ENCODE data around the gene C10orf62. TPM values are rescaled to one million over a fixed set of nuclear protein-coding genes. Genes with fewer than 3 reads are reported as not detected.

C10orf62 gene, protein sequence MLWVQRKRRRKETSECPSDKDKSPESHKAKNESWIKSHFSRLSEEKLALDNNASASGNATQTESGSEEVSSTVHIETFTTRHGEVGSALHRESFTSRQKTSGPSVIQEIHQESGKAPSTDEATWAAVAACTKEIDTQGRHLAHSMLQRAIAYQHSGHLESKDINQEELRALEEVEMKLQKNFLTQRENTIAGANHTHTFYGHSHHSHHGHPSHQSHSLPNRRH
- not detected in 2 replicates for total RNA-seq (2014; rRNA removed; shearing (Covaris generic))
- polyA plus RNA-seq (2016; fragmentation: Nextera tagmentation; extraction: Ambion mirVana): not detected in 2 replicates
- long read RNA-seq: 0 reads

- Mint-ChIP-seq H3K36me3 (ENCODE audit: low read depth) (no peaks in the 10 kb centered on the region), H3K9me3 (no peaks in the 10 kb centered on the region), H3K27ac (no peak within 1 kb of the TSS), H3K27me3 (ENCODE audit: insufficient read depth, low read depth, poor library complexity) (peaks cover 4% of the 10 kb centered on the region), H3K4me3 (no peak within 1 kb of the TSS), H3K4me1 (peaks cover 1% of the 10 kb centered on the region; the same call in 1 of the 3 replicates)
- Histone ChIP-seq H2AFZ (no peak within 1 kb of the TSS), H3K79me2 (replicated peaks; ENCODE audit: insufficient read depth) (no peaks in the 10 kb centered on the region), H4K20me1 (replicated peaks; ENCODE audit: insufficient read depth) (no peaks in the 10 kb centered on the region), H3K9me2 (ENCODE audit: insufficient read depth) (0 out of 2 replicates have a peak, but pooled peaks cover 3% of the 10 kb centered on the region), H3K27ac (ENCODE audit: low read depth) (no peak within 1 kb of the TSS), H3K27me3 (ENCODE audit: insufficient read depth) (no peaks in the 10 kb centered on the region), H3K4me3 (no peak within 1 kb of the TSS), H3K4me1 (ENCODE audit: insufficient read depth) (no peaks in the 10 kb centered on the region), H3K4me2 (no peak within 1 kb of the TSS), H3K36me3 (ENCODE audit: insufficient read depth) (no peaks in the 10 kb centered on the region), H3F3A (replicated peaks; ENCODE audit: low read depth) (no peaks in the 10 kb centered on the region)
- TF ChIP-seq EZH2phosphoT487 (IDR thresholded peaks at IDR 0.05; ENCODE audit: unreplicated experiment): no peak
- no peak for TF ChIP-seq NANOG (IDR thresholded peaks at IDR 0.05; ENCODE audit: borderline replicate concordance)
- TF ChIP-seq, protein P1, sequence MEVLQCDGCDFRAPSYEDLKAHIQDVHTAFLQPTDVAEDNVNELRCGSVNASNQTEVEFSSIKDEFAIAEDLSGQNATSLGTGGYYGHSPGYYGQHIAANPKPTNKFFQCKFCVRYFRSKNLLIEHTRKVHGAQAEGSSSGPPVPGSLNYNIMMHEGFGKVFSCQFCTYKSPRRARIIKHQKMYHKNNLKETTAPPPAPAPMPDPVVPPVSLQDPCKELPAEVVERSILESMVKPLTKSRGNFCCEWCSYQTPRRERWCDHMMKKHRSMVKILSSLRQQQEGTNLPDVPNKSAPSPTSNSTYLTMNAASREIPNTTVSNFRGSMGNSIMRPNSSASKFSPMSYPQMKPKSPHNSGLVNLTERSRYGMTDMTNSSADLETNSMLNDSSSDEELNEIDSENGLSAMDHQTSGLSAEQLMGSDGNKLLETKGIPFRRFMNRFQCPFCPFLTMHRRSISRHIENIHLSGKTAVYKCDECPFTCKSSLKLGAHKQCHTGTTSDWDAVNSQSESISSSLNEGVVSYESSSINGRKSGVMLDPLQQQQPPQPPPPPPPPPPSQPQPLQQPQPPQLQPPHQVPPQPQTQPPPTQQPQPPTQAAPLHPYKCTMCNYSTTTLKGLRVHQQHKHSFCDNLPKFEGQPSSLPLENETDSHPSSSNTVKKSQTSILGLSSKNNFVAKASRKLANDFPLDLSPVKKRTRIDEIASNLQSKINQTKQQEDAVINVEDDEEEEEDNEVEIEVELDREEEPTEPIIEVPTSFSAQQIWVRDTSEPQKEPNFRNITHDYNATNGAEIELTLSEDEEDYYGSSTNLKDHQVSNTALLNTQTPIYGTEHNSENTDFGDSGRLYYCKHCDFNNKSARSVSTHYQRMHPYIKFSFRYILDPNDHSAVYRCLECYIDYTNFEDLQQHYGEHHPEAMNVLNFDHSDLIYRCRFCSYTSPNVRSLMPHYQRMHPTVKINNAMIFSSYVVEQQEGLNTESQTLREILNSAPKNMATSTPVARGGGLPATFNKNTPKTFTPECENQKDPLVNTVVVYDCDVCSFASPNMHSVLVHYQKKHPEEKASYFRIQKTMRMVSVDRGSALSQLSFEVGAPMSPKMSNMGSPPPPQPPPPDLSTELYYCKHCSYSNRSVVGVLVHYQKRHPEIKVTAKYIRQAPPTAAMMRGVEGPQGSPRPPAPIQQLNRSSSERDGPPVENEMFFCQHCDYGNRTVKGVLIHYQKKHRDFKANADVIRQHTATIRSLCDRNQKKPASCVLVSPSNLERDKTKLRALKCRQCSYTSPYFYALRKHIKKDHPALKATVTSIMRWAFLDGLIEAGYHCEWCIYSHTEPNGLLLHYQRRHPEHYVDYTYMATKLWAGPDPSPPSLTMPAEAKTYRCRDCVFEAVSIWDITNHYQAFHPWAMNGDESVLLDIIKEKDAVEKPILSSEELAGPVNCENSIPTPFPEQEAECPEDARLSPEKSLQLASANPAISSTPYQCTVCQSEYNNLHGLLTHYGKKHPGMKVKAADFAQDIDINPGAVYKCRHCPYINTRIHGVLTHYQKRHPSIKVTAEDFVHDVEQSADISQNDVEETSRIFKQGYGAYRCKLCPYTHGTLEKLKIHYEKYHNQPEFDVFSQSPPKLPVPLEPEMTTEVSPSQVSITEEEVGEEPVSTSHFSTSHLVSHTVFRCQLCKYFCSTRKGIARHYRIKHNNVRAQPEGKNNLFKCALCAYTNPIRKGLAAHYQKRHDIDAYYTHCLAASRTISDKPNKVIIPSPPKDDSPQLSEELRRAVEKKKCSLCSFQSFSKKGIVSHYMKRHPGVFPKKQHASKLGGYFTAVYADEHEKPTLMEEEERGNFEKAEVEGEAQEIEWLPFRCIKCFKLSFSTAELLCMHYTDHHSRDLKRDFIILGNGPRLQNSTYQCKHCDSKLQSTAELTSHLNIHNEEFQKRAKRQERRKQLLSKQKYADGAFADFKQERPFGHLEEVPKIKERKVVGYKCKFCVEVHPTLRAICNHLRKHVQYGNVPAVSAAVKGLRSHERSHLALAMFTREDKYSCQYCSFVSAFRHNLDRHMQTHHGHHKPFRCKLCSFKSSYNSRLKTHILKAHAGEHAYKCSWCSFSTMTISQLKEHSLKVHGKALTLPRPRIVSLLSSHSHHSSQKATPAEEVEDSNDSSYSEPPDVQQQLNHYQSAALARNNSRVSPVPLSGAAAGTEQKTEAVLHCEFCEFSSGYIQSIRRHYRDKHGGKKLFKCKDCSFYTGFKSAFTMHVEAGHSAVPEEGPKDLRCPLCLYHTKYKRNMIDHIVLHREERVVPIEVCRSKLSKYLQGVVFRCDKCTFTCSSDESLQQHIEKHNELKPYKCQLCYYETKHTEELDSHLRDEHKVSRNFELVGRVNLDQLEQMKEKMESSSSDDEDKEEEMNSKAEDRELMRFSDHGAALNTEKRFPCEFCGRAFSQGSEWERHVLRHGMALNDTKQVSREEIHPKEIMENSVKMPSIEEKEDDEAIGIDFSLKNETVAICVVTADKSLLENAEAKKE (CRISPR knock-in tag; IDR thresholded peaks at IDR 0.05): no peak
- TF ChIP-seq POLR2AphosphoS5 (IDR thresholded peaks at IDR 0.05; ENCODE audit: low read depth): no peak
- no peak for TF ChIP-seq ZNF114 (CRISPR knock-in tag; IDR thresholded peaks at IDR 0.05)
- TF ChIP-seq, protein P2, sequence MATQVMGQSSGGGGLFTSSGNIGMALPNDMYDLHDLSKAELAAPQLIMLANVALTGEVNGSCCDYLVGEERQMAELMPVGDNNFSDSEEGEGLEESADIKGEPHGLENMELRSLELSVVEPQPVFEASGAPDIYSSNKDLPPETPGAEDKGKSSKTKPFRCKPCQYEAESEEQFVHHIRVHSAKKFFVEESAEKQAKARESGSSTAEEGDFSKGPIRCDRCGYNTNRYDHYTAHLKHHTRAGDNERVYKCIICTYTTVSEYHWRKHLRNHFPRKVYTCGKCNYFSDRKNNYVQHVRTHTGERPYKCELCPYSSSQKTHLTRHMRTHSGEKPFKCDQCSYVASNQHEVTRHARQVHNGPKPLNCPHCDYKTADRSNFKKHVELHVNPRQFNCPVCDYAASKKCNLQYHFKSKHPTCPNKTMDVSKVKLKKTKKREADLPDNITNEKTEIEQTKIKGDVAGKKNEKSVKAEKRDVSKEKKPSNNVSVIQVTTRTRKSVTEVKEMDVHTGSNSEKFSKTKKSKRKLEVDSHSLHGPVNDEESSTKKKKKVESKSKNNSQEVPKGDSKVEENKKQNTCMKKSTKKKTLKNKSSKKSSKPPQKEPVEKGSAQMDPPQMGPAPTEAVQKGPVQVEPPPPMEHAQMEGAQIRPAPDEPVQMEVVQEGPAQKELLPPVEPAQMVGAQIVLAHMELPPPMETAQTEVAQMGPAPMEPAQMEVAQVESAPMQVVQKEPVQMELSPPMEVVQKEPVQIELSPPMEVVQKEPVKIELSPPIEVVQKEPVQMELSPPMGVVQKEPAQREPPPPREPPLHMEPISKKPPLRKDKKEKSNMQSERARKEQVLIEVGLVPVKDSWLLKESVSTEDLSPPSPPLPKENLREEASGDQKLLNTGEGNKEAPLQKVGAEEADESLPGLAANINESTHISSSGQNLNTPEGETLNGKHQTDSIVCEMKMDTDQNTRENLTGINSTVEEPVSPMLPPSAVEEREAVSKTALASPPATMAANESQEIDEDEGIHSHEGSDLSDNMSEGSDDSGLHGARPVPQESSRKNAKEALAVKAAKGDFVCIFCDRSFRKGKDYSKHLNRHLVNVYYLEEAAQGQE (IDR thresholded peaks at IDR 0.05; ENCODE audit: unreplicated experiment): no peak
- no peak for TF ChIP-seq JUNB (IDR thresholded peaks at IDR 0.05; ENCODE audit: unreplicated experiment)
- no peak for TF ChIP-seq EZH2 (IDR thresholded peaks at IDR 0.05; ENCODE audit: low read depth, unreplicated experiment)
- TF ChIP-seq CTCF (conservative IDR thresholded peaks at IDR 0.05; ENCODE audit: low read depth in 2 of 2): no peak
- no peak for TF ChIP-seq CREB1 (CRISPR knock-in tag; IDR thresholded peaks at IDR 0.05; ENCODE audit: low read depth)
- TF ChIP-seq, protein P3, sequence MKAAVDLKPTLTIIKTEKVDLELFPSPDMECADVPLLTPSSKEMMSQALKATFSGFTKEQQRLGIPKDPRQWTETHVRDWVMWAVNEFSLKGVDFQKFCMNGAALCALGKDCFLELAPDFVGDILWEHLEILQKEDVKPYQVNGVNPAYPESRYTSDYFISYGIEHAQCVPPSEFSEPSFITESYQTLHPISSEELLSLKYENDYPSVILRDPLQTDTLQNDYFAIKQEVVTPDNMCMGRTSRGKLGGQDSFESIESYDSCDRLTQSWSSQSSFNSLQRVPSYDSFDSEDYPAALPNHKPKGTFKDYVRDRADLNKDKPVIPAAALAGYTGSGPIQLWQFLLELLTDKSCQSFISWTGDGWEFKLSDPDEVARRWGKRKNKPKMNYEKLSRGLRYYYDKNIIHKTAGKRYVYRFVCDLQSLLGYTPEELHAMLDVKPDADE (IDR thresholded peaks at IDR 0.05): no peak
- no peak for TF ChIP-seq STAT1 (IDR thresholded peaks at IDR 0.05; ENCODE audit: unreplicated experiment)
- TF ChIP-seq ZNF331 (CRISPR knock-in tag; IDR thresholded peaks at IDR 0.05; ENCODE audit: low read depth): no peak
- ATAC-seq: no peak
- no peak for DNase-seq (ENCODE audit: low spot score)
These were observed at the start of gene C10orf62 for GRCh38 chr10:97589479-97589878. Gene C10orf62, plus strand, starts transcription at chr10:97589721. Its CDS starts 177 bp downstream, at chr10:97589898.
